AG09319 (cell line): ENCODE results near the gene ELMO2.

Experiments used
- DNase-seq: peaks from one replicate; pipeline ENCODE4 v3.0.0-alpha.2; 2010; ENCODE audit warnings: low read depth; ENCODE audit errors: extremely low read depth
- CTCF ChIP-seq: IDR thresholded peaks from 2 replicates; pipeline ENCODE4 v1.5.1; 2011; ENCODE audit warnings: low read depth, mild to moderate bottlenecking, inconsistent platforms, low read length, moderate library complexity

The ELMO2 gene

DNA sequence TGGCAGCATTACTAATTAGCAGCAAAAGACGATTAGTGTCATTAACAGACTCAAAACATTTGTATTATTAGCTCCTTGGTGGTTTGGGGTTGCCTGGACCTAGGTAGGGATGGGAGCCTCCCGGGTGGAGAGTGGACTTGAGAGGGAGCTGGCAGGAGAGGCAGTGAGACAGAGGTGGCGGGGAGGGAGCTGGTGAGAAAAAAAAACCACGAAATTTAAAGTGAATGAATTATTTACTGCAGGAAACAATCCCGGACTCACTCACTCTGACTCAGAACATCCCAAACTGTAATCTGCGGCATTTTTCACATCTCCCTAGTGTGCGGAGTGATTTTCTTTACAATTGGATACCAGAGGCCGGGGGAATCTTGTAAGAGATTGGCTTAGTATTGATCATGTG, 83.8 kb downstream of the ELMO2 start:
- TF ChIP-seq CTCF = no peak
- no peak for DNase-seq

DNA sequence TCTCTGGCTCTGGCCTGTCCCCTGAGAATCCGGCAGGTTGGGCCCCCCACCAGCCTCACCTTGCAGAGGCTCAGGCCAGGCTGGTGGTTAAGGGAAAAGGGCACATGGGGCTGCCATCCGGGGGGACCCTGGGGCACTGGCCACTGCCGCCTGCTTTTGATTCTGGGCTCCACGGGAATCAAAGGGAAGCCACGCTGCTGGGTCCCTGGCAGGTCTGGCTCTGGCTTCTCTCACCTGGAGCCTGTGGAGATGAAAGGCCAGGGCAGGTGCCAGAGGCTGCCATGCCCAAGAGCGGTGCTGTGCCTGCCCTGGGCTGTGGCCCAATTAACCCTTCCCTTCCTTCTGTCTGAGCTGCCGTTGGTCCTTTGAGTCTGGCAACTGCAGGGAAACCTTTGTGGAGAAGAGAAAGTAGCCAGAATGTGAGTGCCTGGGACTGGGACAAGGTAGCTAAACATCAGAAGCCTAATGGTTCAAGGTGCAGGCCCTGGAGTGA, 88.7 kb downstream of the ELMO2 start:
- TF ChIP-seq CTCF = no peak
- no peak for DNase-seq

DNA sequence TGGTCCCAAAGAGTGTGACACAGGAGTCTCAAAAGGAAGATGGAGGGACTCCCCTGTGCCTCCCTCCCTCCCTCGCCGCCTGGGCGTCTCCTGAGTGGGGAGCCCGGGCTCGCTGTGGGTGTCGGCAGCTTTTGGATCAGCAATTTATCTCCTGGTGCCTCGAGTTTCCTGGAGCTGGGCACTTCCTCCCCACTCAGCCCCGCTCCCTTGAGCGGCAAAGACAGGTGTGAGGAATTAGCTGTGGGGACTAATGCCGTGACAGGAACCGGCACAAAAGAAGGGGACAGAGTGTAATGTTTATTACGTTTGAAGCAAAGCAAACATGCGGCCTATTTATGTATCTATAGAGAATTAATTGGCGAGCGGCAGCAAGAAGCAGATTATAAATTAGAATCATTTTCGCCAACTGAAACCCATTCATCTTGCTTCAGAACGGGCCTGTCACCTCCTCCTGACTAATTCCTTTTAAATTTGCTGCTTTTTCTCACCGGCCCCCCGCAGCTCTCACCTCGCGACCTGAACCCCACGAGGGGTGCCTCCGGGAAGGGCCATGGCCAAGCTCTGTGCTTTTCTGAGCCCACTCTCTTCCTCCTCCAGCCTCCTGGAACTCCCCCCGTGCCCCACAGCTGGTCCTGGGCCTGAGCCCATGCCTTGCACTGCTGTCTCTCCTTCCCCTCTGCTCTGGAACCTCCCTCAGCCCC, 89.3 kb downstream of the ELMO2 start:
- no peak for DNase-seq

More for the DNA sequence above, 89.3 kb downstream of the ELMO2 start:
- TF ChIP-seq CTCF = no peak
